ENCODE results near the gene ANKS3.
A peak's percentile ranks its signal among the peaks of the same experiment; 100 is the strongest.

The ANKS3 gene

DNA sequence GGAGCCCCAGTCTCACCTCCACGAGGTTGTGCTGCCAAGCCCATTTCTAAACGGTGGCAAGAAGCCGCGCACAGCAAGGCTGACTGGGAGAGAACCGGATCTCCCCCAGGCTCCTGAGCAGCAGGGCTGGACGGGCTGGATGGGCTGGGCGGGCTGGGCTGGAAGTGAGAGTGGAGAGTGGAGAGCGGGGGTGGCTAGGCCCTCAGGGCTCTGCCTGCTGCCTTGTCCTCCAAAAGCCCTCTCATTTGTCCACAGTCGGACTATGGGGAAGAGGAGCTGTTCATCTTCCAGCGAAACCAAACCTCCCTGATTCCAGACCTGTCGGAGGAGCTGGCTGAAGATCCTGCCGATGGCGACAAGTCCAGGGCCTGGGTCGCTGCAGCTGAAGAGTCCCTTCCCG is 3.5 kb upstream of the ANKS3 start:
- FAIRE-seq (no peak), DNase-seq (ENCODE audit: insufficient read length) (no peak)
- TF ChIP-seq POLR2AphosphoS5 (IDR thresholded peaks at IDR 0.05; ENCODE audit: low read depth, low read length): no peak
- TF ChIP-seq POLR2A (IDR thresholded peaks at IDR 0.05; ENCODE audit: low read depth, low read length): no peak
- no peak for TF ChIP-seq TAF1 (IDR thresholded peaks at IDR 0.05; ENCODE audit: borderline replicate concordance, low read depth, low read length)

- FAIRE-seq (no peak), DNase-seq (ENCODE audit: insufficient read length) (no peak)
- TF ChIP-seq TAF1 (IDR thresholded peaks at IDR 0.05; ENCODE audit: borderline replicate concordance, low read depth, low read length) (no peak), POLR2AphosphoS5 (IDR thresholded peaks at IDR 0.05; ENCODE audit: low read depth, low read length) (no peak), POLR2A (IDR thresholded peaks at IDR 0.05; ENCODE audit: low read depth, low read length) (no peak)
These were observed 2.5 kb upstream of the ANKS3 start for GRCh38 chr16:4736546-4736945.

- peak; percentile 89 for FAIRE-seq
- peak; percentile 90 for DNase-seq (ENCODE audit: insufficient read length)
- no peak for TF ChIP-seq TAF1 (IDR thresholded peaks at IDR 0.05; ENCODE audit: borderline replicate concordance, low read depth, low read length)
- TF ChIP-seq POLR2A (IDR thresholded peaks at IDR 0.05; ENCODE audit: low read depth, low read length): peak; percentile 67; the same call in 1 of the 2 replicates
These were observed 862 bp upstream of the ANKS3 start for GRCh38 chr16:4734730-4735535.

GRCh38 chr16:4733747-4734062 is 366 bp downstream of the ANKS3 start:
- FAIRE-seq (no peak), DNase-seq (ENCODE audit: insufficient read length) (no peak)
- TF ChIP-seq POLR2A (IDR thresholded peaks at IDR 0.05; ENCODE audit: low read depth, low read length) (no peak), TAF1 (IDR thresholded peaks at IDR 0.05; ENCODE audit: borderline replicate concordance, low read depth, low read length) (no peak), POLR2AphosphoS5 (IDR thresholded peaks at IDR 0.05; ENCODE audit: low read depth, low read length) (no peak)

- TF ChIP-seq POLR2AphosphoS5 (IDR thresholded peaks at IDR 0.05; ENCODE audit: low read depth, low read length): no peak
- TF ChIP-seq POLR2A (IDR thresholded peaks at IDR 0.05; ENCODE audit: low read depth, low read length): no peak
- TF ChIP-seq TAF1 (IDR thresholded peaks at IDR 0.05; ENCODE audit: borderline replicate concordance, low read depth, low read length): no peak
- FAIRE-seq (no peak), DNase-seq (ENCODE audit: insufficient read length) (no peak)
These were observed 794 bp downstream of the ANKS3 start for GRCh38 chr16:4733211-4733742.

- FAIRE-seq (no peak), DNase-seq (ENCODE audit: insufficient read length) (no peak)
- TF ChIP-seq TAF1 (IDR thresholded peaks at IDR 0.05; ENCODE audit: borderline replicate concordance, low read depth, low read length) (no peak), POLR2A (IDR thresholded peaks at IDR 0.05; ENCODE audit: low read depth, low read length) (no peak), POLR2AphosphoS5 (IDR thresholded peaks at IDR 0.05; ENCODE audit: low read depth, low read length) (no peak)
These were observed 4.2 kb downstream of the ANKS3 start for GRCh38 chr16:4729876-4730275.

DNA sequence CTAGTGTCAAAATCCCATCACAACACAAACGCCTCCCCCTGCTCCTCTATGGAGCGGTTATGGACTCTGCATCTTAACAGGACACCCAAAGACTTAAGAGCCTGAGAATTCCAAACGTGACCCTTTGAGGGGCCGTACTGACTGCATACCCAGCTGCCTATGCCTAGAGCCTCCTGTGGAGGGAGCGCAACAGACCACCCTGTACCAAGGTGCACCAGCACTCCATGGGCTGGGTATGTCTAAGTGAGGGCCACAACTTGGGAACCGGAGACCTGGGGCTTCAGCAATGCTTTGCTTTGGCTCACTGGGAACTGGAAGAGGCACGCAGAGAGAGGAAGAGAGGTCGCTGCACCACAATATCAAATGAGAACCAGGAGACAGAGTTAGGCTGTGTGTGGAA is 5.4 kb downstream of the ANKS3 start:
- DNase-seq (ENCODE audit: insufficient read length) (no peak), FAIRE-seq (no peak)
- TF ChIP-seq POLR2A (IDR thresholded peaks at IDR 0.05; ENCODE audit: low read depth, low read length): no peak
- no peak for TF ChIP-seq TAF1 (IDR thresholded peaks at IDR 0.05; ENCODE audit: borderline replicate concordance, low read depth, low read length)

DNA sequence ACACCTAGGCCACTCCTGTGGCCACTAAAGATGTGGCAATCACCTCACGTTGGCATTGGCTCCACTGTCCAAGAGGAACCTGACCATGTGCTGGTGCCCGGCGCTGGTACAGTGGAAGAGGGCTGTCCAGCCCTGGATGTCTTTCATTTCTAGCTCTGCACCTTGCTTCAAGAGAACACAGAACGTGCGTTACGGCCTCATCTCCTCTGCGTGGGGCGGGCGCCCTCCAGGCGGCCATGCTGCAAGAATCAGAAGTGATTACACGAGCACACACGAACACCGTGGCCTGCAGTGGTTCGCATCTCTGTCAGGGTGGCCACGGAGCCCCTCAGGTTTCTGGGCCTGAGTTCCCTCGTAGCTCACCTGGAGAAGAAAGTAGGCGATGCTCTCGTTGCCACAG is 7.5 kb downstream of the ANKS3 start:
- TF ChIP-seq POLR2AphosphoS5 (IDR thresholded peaks at IDR 0.05; ENCODE audit: low read depth, low read length) (no peak), POLR2A (IDR thresholded peaks at IDR 0.05; ENCODE audit: low read depth, low read length) (no peak), TAF1 (IDR thresholded peaks at IDR 0.05; ENCODE audit: borderline replicate concordance, low read depth, low read length) (no peak)
- no peak for FAIRE-seq
- no peak for DNase-seq (ENCODE audit: insufficient read length)

DNA sequence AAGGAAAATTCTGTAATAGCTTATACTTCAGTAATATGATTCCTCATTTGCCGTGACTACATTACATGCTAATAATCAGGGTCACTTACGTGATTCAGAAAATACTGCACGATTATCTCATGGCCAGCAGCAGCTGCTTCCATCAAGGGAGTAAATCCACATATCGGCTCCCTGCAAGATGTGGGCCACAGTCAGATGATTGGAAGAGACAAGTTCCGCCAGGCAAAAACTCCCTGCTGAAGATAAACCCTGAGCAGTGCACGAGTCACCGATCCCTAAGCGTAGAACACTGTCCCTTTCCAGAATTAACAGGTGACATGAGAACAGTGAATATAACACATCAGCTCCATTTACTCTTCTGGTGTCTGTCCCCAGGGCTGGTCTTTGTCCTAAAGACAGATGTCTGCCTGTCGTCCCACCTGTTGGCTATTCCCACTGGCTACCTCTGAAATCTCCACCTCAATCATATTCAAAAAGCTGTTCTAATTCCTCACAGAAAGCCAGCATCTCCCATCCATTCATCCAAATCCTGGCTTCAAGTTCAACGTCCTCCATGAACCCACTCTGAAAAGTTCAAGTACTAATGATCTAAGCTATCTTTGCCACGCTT is 9.3 kb downstream of the ANKS3 start:
- DNase-seq (ENCODE audit: insufficient read length) (no peak), FAIRE-seq (no peak)
- TF ChIP-seq POLR2A (IDR thresholded peaks at IDR 0.05; ENCODE audit: low read depth, low read length): no peak
- TF ChIP-seq TAF1 (IDR thresholded peaks at IDR 0.05; ENCODE audit: borderline replicate concordance, low read depth, low read length): no peak
- TF ChIP-seq POLR2AphosphoS5 (IDR thresholded peaks at IDR 0.05; ENCODE audit: low read depth, low read length): no peak

GRCh38 chr16:4723071-4723767 is 10.9 kb downstream of the ANKS3 start:
- DNase-seq (ENCODE audit: insufficient read length) (no peak), FAIRE-seq (peak; percentile 5)
- TF ChIP-seq POLR2A (IDR thresholded peaks at IDR 0.05; ENCODE audit: low read depth, low read length) (no peak), TAF1 (IDR thresholded peaks at IDR 0.05; ENCODE audit: borderline replicate concordance, low read depth, low read length) (no peak)

DNA sequence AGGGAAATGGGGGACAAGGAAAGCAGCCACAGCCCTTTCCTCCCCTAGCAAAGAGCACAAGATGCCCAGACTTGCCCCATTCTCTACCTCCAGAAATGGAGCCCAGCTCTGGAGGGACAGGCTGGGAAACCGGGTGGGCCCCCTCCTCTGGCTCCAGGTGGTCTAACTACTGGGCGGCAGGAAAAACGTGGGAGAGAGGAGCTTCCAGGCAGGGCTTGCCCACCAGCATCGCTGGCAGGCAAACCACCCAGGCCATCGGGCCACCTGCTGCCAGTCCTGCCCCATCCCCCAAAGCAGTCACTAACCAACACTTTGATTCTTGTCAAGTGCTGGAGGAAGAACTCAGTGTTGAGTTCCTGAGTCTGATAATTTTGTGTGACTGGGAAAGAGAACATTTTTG is 15.6 kb downstream of the ANKS3 start:
- DNase-seq (ENCODE audit: insufficient read length): no peak
- TF ChIP-seq TAF1 (IDR thresholded peaks at IDR 0.05; ENCODE audit: borderline replicate concordance, low read depth, low read length) (no peak), POLR2AphosphoS5 (IDR thresholded peaks at IDR 0.05; ENCODE audit: low read depth, low read length) (no peak), POLR2A (IDR thresholded peaks at IDR 0.05; ENCODE audit: low read depth, low read length) (no peak)
- no peak for FAIRE-seq

- no peak for DNase-seq (ENCODE audit: insufficient read length)
- TF ChIP-seq POLR2A (IDR thresholded peaks at IDR 0.05; ENCODE audit: low read depth, low read length) (no peak), POLR2AphosphoS5 (IDR thresholded peaks at IDR 0.05; ENCODE audit: low read depth, low read length) (no peak), TAF1 (IDR thresholded peaks at IDR 0.05; ENCODE audit: borderline replicate concordance, low read depth, low read length) (no peak)
- FAIRE-seq: no peak
These were observed 19.1 kb downstream of the ANKS3 start for GRCh38 chr16:4714996-4715395.

Measured in GM12892 (cell line).